Measurements from ENCODE around the gene ZNHIT2. TPM values are rescaled to one million over a fixed set of nuclear protein-coding genes. Genes with fewer than 3 reads are reported as not detected.
"Not testable (repeated sequence)": the region's sequence is repeated elsewhere in the genome, so short reads cannot be mapped to it uniquely, and the experiment has no call there.

ZNHIT2 gene
- total RNA-seq, 1 donor from 2014 or later, result 21.3 TPM

DNA sequence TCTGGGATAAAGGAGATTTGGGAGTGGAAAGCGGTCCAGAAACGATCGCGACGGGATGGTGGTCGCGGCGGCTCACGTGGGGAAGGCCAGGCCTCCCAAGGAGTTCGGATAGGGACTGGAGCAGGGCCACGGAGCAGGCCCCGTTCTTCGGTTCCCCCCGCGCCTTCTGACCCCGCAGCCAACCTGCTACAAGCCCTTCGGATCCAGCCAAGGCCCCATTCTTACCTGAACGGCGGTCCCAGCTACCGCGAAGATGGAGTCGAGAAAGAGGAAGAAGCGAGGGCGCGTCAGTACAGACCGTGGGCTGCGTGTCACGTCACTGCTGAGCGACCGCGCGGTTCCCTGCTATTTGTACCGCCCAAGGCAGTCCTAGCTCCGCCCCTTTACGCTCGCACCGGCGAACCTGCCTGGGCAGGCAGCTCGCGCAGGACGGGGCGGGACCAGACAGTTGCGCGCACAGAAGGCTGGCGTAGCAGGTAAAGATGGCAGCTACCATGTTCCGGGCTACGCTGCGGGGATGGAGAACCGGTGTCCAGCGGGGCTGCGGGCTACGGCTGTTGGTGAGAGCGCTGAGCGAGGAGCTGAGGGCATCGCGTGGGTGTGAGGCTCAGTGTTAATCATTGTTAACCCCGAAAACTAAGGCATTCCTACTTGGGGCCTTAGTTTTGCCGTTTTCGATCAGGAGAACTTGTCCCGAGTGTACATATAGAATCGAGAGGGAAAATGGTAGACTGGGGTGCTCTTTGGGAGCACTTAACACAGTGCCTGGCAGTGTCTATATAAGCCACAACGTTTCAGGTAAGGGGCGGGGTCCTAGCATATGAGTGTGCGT is 4.6 kb upstream of the ZNHIT2 start, which contains the start of the genes FAU and MRPL49:
Gene FAU (minus strand): TSS at position 270 of the 832 bp plus-strand sequence. CDS start 321 bp downstream, outside the sequence.
Gene MRPL49 (plus strand): TSS at position 457 of the 832 bp plus-strand sequence. CDS start 26 bp downstream, at position 483.
- DNase-seq (ENCODE audit: low read depth), result peak; percentile 95
- no peaks in the 10 kb centered on the region for H3K27me3 ChIP-seq (ENCODE audit: control insufficient read depth, insufficient read depth, low read length)
- H3K36me3 ChIP-seq (ENCODE audit: control insufficient read depth, insufficient read depth, low read length), result peaks cover 9% of the 10 kb centered on the region
- peak within 1 kb of the TSS; percentile 99 for H3K4me3 ChIP-seq (ENCODE audit: low read depth, low read length)
- TF ChIP-seq, protein P1, sequence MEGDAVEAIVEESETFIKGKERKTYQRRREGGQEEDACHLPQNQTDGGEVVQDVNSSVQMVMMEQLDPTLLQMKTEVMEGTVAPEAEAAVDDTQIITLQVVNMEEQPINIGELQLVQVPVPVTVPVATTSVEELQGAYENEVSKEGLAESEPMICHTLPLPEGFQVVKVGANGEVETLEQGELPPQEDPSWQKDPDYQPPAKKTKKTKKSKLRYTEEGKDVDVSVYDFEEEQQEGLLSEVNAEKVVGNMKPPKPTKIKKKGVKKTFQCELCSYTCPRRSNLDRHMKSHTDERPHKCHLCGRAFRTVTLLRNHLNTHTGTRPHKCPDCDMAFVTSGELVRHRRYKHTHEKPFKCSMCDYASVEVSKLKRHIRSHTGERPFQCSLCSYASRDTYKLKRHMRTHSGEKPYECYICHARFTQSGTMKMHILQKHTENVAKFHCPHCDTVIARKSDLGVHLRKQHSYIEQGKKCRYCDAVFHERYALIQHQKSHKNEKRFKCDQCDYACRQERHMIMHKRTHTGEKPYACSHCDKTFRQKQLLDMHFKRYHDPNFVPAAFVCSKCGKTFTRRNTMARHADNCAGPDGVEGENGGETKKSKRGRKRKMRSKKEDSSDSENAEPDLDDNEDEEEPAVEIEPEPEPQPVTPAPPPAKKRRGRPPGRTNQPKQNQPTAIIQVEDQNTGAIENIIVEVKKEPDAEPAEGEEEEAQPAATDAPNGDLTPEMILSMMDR (IDR thresholded peaks at IDR 0.05; ENCODE audit: insufficient read depth, low read length, poor library complexity, severe bottlenecking), result no peak

- DNase-seq (ENCODE audit: low read depth), result no peak
- H3K36me3 ChIP-seq (ENCODE audit: control insufficient read depth, insufficient read depth, low read length), result peaks cover 7% of the 10 kb centered on the region
- TF ChIP-seq, protein P1 (IDR thresholded peaks at IDR 0.05; ENCODE audit: insufficient read depth, low read length, poor library complexity, severe bottlenecking), result no peak
- H3K27me3 ChIP-seq (ENCODE audit: control insufficient read depth, insufficient read depth, low read length), result no peaks in the 10 kb centered on the region
- peak overlapping the region; percentile 99 for H3K4me3 ChIP-seq (ENCODE audit: low read depth, low read length)
Observed at GRCh38 chr11:65121447-65121864, 4.0 kb upstream of the ZNHIT2 start.

GRCh38 chr11:65120831-65121230 is 3.3 kb upstream of the ZNHIT2 start:
- no peak for DNase-seq (ENCODE audit: low read depth)
- Histone ChIP-seq H3K4me3 (ENCODE audit: low read depth, low read length) (peak overlapping the region; percentile 99), H3K27me3 (ENCODE audit: control insufficient read depth, insufficient read depth, low read length) (no peaks in the 10 kb centered on the region), H3K36me3 (ENCODE audit: control insufficient read depth, insufficient read depth, low read length) (peaks cover 7% of the 10 kb centered on the region)
- TF ChIP-seq, protein P1 (IDR thresholded peaks at IDR 0.05; ENCODE audit: insufficient read depth, low read length, poor library complexity, severe bottlenecking), result no peak

GRCh38 chr11:65119670-65119995 is 2.1 kb upstream of the ZNHIT2 start:
- H3K36me3 ChIP-seq (ENCODE audit: control insufficient read depth, insufficient read depth, low read length), result peaks cover 11% of the 10 kb centered on the region
- no peaks in the 10 kb centered on the region for H3K27me3 ChIP-seq (ENCODE audit: control insufficient read depth, insufficient read depth, low read length)
- no peak for DNase-seq (ENCODE audit: low read depth)
- no peak overlapping the region for H3K4me3 ChIP-seq (ENCODE audit: low read depth, low read length)
- TF ChIP-seq, protein P1 (IDR thresholded peaks at IDR 0.05; ENCODE audit: insufficient read depth, low read length, poor library complexity, severe bottlenecking), result no peak

DNA sequence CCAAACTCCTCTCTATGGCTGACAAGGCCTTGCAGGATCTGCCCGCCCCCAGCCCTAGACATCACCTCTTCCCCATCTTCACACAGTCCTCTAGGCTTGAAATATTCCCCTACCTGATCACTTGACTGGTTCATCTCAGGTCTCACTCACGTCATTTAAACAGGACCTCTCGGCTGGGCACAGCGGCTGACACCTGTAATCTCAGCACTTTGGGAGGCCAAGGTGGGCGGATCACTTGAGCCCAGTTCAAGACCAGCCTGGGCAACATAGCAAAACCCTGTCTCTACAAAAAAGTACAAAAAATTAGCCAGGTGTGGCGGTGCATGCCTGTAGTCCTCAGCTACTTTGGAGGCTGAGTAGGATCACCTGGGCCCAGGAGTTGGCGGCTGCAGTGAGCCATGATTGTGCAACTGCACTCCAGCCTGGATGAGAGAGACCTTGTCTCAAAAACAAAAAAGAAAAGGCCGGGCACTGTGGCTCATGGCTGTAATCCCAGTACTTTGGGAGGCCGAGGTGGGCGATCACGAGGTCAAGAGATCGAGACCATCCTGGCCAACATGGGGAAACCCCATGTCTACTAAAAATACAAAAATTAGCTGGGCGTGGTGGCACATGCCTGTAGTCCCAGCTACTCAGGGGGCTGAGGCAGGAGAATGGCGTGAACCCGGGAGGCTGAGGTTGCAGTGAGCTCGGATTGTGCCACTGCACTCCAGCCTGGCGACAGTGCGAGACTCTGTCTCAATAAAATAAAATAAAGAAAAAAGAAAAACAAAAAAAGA is 1.6 kb upstream of the ZNHIT2 start:
- H3K4me3 ChIP-seq (ENCODE audit: low read depth, low read length); H3K36me3 ChIP-seq (ENCODE audit: control insufficient read depth, insufficient read depth, low read length); DNase-seq (ENCODE audit: low read depth): not testable (repeated sequence)

More for the DNA sequence above, 1.6 kb upstream of the ZNHIT2 start:
- H3K27me3 ChIP-seq (ENCODE audit: control insufficient read depth, insufficient read depth, low read length), result not testable (repeated sequence)
